ENCODE results near the gene DYNC2H1.

Gene DYNC2H1

GRCh38 chr11:103077554-103077953 is 31.7 kb upstream of the DYNC2H1 start:
- TF ChIP-seq EZH2phosphoT487 (IDR thresholded peaks at IDR 0.05; ENCODE audit: low read depth) = no peak
- no peak for TF ChIP-seq CTCF (IDR thresholded peaks at IDR 0.05; ENCODE audit: low read depth, low read length)
- Histone ChIP-seq H3K27ac (ENCODE audit: low read length) (no peak overlapping the region), H3K27me3 (ENCODE audit: low read depth, low read length) (no peaks in the 10 kb centered on the region), H3K79me2 (ENCODE audit: low read length) (peaks cover 16% of the 10 kb centered on the region), H4K20me1 (ENCODE audit: insufficient read depth, low read length) (no peaks in the 10 kb centered on the region), H3K4me1 (ENCODE audit: low read length) (no peaks in the 10 kb centered on the region), H3K4me3 (ENCODE audit: low read length) (no peak overlapping the region), H3K36me3 (replicated peaks; ENCODE audit: low read depth, low read length) (peaks cover 28% of the 10 kb centered on the region), H2AFZ (ENCODE audit: low read depth, low read length) (no peak overlapping the region), H3K4me2 (ENCODE audit: low read length) (no peak overlapping the region), H3K9me3 (ENCODE audit: insufficient read depth, low read length) (no peaks in the 10 kb centered on the region), H3K9ac (ENCODE audit: low read length) (no peak overlapping the region)

- H2AFZ ChIP-seq (ENCODE audit: low read depth, low read length) = no peak overlapping the region
- H3K4me1 ChIP-seq (ENCODE audit: low read length) = no peaks in the 10 kb centered on the region
- H3K4me2 ChIP-seq (ENCODE audit: low read length) = no peak overlapping the region
- TF ChIP-seq CTCF (IDR thresholded peaks at IDR 0.05; ENCODE audit: low read depth, low read length) (no peak), EZH2phosphoT487 (IDR thresholded peaks at IDR 0.05; ENCODE audit: low read depth) (no peak)
- H3K79me2 ChIP-seq (ENCODE audit: low read length) = peaks cover 21% of the 10 kb centered on the region
- H3K27me3 ChIP-seq (ENCODE audit: low read depth, low read length) = no peaks in the 10 kb centered on the region
- H3K9me3 ChIP-seq (ENCODE audit: insufficient read depth, low read length) = no peaks in the 10 kb centered on the region
- peaks cover 33% of the 10 kb centered on the region for H3K36me3 ChIP-seq (replicated peaks; ENCODE audit: low read depth, low read length)
- no peak overlapping the region for H3K27ac ChIP-seq (ENCODE audit: low read length)
- H4K20me1 ChIP-seq (ENCODE audit: insufficient read depth, low read length) = no peaks in the 10 kb centered on the region
- H3K9ac ChIP-seq (ENCODE audit: low read length) = no peak overlapping the region
- H3K4me3 ChIP-seq (ENCODE audit: low read length) = no peak overlapping the region
These were observed 30.5 kb upstream of the DYNC2H1 start for GRCh38 chr11:103078710-103079109.

GRCh38 chr11:103079833-103080232 is 29.4 kb upstream of the DYNC2H1 start:
- Histone ChIP-seq H3K27me3 (ENCODE audit: low read depth, low read length) (no peaks in the 10 kb centered on the region), H3K4me1 (ENCODE audit: low read length) (no peaks in the 10 kb centered on the region), H3K79me2 (ENCODE audit: low read length) (peaks cover 30% of the 10 kb centered on the region), H3K4me3 (ENCODE audit: low read length) (no peak overlapping the region), H3K4me2 (ENCODE audit: low read length) (no peak overlapping the region), H4K20me1 (ENCODE audit: insufficient read depth, low read length) (no peaks in the 10 kb centered on the region), H3K9ac (ENCODE audit: low read length) (no peak overlapping the region), H3K36me3 (replicated peaks; ENCODE audit: low read depth, low read length) (peaks cover 31% of the 10 kb centered on the region), H2AFZ (ENCODE audit: low read depth, low read length) (no peak overlapping the region), H3K9me3 (ENCODE audit: insufficient read depth, low read length) (no peaks in the 10 kb centered on the region), H3K27ac (ENCODE audit: low read length) (no peak overlapping the region)
- no peak for TF ChIP-seq CTCF (IDR thresholded peaks at IDR 0.05; ENCODE audit: low read depth, low read length)
- no peak for TF ChIP-seq EZH2phosphoT487 (IDR thresholded peaks at IDR 0.05; ENCODE audit: low read depth)

GRCh38 chr11:103085758-103086365 is 23.4 kb upstream of the DYNC2H1 start:
- H4K20me1 ChIP-seq (ENCODE audit: insufficient read depth, low read length) = no peaks in the 10 kb centered on the region
- peaks cover 17% of the 10 kb centered on the region for H3K4me1 ChIP-seq (ENCODE audit: low read length)
- no peak overlapping the region for H3K4me2 ChIP-seq (ENCODE audit: low read length)
- no peak overlapping the region for H2AFZ ChIP-seq (ENCODE audit: low read depth, low read length)
- H3K9ac ChIP-seq (ENCODE audit: low read length) = no peak overlapping the region
- no peaks in the 10 kb centered on the region for H3K27me3 ChIP-seq (ENCODE audit: low read depth, low read length)
- H3K27ac ChIP-seq (ENCODE audit: low read length) = no peak overlapping the region
- H3K79me2 ChIP-seq (ENCODE audit: low read length) = peaks cover 85% of the 10 kb centered on the region
- H3K9me3 ChIP-seq (ENCODE audit: insufficient read depth, low read length) = no peaks in the 10 kb centered on the region
- TF ChIP-seq EZH2phosphoT487 (IDR thresholded peaks at IDR 0.05; ENCODE audit: low read depth) = no peak
- TF ChIP-seq CTCF (IDR thresholded peaks at IDR 0.05; ENCODE audit: low read depth, low read length) = no peak
- H3K36me3 ChIP-seq (replicated peaks; ENCODE audit: low read depth, low read length) = peaks cover 24% of the 10 kb centered on the region
- H3K4me3 ChIP-seq (ENCODE audit: low read length) = no peak overlapping the region
